GM18517 (cell line): ENCODE data around the gene LYPD6B.

Experiments used
- ATAC-seq: cut with Tn5 transposase; IDR thresholded peaks from one replicate; pipeline ENCODE4 v1.9.1; 2021; ENCODE audit warnings: mild to moderate bottlenecking, moderate library complexity; ENCODE audit not compliant: unreplicated experiment

LYPD6B gene

GRCh38 chr2:149039213-149039724 is 770 bp downstream of the LYPD6B start:
- ATAC-seq: no peak

GRCh38 chr2:149040451-149040850 is 2.0 kb downstream of the LYPD6B start:
- peak; percentile 47 for ATAC-seq

- ATAC-seq: no peak
These were observed 3.0 kb downstream of the LYPD6B start for GRCh38 chr2:149041482-149041881.

- ATAC-seq: no peak
These were observed 4.4 kb downstream of the LYPD6B start for GRCh38 chr2:149042881-149043280.

- ATAC-seq: no peak
These were observed 6.0 kb downstream of the LYPD6B start for GRCh38 chr2:149044500-149044899.

GRCh38 chr2:149047118-149047517 is 8.6 kb downstream of the LYPD6B start:
- no peak for ATAC-seq

GRCh38 chr2:149049142-149049541 is 10.6 kb downstream of the LYPD6B start:
- no peak for ATAC-seq

GRCh38 chr2:149050188-149050587 is 11.7 kb downstream of the LYPD6B start:
- ATAC-seq: peak; percentile 83

- ATAC-seq: no peak
These were observed 17.3 kb downstream of the LYPD6B start for GRCh38 chr2:149055751-149056150.

- no peak for ATAC-seq
These were observed 18.2 kb downstream of the LYPD6B start for GRCh38 chr2:149056541-149057255.

GRCh38 chr2:149057401-149057800 is 18.9 kb downstream of the LYPD6B start:
- ATAC-seq: no peak

GRCh38 chr2:149058936-149059335 is 20.4 kb downstream of the LYPD6B start:
- ATAC-seq: no peak

GRCh38 chr2:149059822-149060221 is 21.3 kb downstream of the LYPD6B start:
- ATAC-seq: no peak

GRCh38 chr2:149061133-149061745 is 22.7 kb downstream of the LYPD6B start:
- ATAC-seq: no peak

GRCh38 chr2:149062531-149062930 is 24.0 kb downstream of the LYPD6B start:
- no peak for ATAC-seq

GRCh38 chr2:149063177-149063576 is 24.7 kb downstream of the LYPD6B start:
- no peak for ATAC-seq

GRCh38 chr2:149064365-149064841 is 25.9 kb downstream of the LYPD6B start:
- no peak for ATAC-seq

GRCh38 chr2:149064856-149065630 is 26.5 kb downstream of the LYPD6B start:
- no peak for ATAC-seq

- ATAC-seq: no peak
These were observed 29.9 kb downstream of the LYPD6B start for GRCh38 chr2:149068225-149068995.

- no peak for ATAC-seq
These were observed 30.7 kb downstream of the LYPD6B start for GRCh38 chr2:149068996-149069888.
